Left cardiac atrium (tissue), 4 donors: Measurements from ENCODE around the gene OR2W3. TPM values are rescaled to one million over a fixed set of nuclear protein-coding genes. Genes with fewer than 3 reads are reported as not detected.
"Not testable (repeated sequence)": the region's sequence is repeated elsewhere in the genome, so short reads cannot be mapped to it uniquely, and the experiment has no call there.

Experiments
- ATAC-seq, 2 donors: fragments of 200-7000 bp; cut with Tn5 transposase; one replicate each; pipeline ENCODE4 v1.9.1; 2020; ENCODE audit warnings: mild to moderate bottlenecking in 2 of 2, moderate library complexity in 2 of 2
- DNase-seq: peaks from one replicate; pipeline ENCODE4 v3.0.0-alpha.2; 2020
- intact Hi-C, 2 donors: fragments of 100-400 bp; cut with DNase I; formaldehyde crosslinking; loops; one replicate each; pipeline versions ENCODE4 v1.14.1 to v1.15.1; 2022 to 2023
- total RNA-seq, 2 donors: library from RNA; stranded (reverse); fragmentation: NEBNext Ultra II Directional; extraction: Animal tissue kit (Norgen Biotek cat#: 25700); gene quantifications; one replicate each; pipeline ENCODE4 v1.2.1, GENCODE V29; 2021
- donor health status: DM: no; HTN: yes; CAD: no.
- donor health status: DM: no; HTN: yes; CAD: no; lungs with severe emphysema.
- donor health status: DM: yes; HTN: yes; CAD: no.
- donor health status: Dilated cardiomyopathy.

OR2W3 gene
- total RNA-seq, 2 donors from 2014 or later = 0.26 TPM; not detected in 1

DNA sequence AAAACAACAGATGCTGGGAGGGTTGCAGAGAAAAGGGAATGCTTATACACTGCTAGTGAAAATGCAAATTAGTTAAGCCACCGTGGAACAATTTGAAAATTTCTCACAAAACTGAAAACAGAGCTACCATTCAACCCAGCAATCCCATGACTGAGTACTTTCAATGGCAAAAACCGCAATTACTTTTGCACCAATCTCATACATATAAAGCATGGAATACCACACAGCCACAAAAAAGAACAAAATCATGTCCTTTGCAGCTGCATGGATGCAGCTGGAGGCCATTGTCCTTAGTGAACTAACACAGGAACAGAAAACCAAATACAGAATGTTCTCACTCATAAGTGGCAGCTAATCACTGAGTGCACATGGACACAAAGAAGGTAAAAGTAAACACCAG is 18.4 kb downstream of the OR2W3 start:
- ATAC-seq (no peak), DNase-seq (no peak)
- intact Hi-C loops = no loop called here

DNA sequence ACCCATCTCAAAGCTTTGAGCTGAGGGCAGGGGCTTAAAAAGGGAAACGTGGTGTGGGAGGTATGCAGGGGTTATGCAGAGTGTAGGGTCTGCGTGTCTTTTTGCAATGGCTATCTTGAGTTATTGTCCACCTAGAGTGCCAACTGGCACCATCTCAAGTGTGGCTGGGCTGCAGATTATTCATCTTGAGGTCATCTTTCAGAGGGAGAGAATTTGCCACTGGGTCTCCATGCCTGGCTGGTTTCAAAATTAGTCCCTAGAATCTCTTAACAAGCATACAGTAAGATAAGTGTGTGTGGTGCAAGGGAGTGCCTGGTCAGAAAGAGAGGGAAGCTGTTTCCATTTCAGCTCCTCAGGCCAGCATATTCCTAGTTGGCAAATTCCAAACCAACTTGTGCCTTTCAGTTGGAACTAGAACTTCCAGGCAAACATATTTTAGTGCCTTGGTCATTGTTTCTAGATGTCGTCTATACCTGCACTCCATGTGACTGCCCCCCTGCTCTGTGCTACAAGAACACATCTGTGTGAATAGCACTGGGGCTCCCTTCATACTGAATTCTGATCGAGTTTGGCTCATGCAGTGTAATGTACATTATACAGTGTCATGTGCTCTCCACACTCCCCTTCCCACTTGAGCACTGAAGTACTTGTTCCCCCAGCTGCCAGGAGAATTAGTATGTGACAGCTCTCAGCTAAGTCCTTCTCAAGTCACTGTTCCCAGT is 19.7 kb downstream of the OR2W3 start:
- intact Hi-C loops = no loop called here
- no peak for DNase-seq
- ATAC-seq = no peak

DNA sequence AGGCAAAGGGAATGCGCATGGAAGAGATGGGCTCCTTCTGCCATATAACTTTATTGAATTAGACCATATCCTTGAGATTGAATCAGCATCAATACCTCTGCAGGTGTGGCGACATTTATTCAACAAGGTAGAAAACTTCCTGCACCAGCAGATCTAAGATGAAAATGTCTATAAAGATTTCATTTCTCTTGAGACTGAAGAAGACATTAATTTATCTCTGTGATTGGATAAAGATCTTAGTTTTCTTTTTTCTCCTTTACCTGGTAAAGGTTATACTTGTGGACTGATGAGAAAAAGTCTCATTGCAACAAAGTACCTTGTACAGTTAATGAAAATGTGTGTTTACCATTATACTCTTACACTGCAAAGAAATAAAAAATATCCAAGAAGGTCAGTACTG is 24.6 kb downstream of the OR2W3 start, which contains the start of gene OR2T8:
OR2T8 (plus strand) TSS at position 301 of the 400 bp plus-strand sequence. CDS start 766 bp downstream, outside the sequence.
- DNase-seq (no peak), ATAC-seq (no peak)
- intact Hi-C loops = no loop called here

DNA sequence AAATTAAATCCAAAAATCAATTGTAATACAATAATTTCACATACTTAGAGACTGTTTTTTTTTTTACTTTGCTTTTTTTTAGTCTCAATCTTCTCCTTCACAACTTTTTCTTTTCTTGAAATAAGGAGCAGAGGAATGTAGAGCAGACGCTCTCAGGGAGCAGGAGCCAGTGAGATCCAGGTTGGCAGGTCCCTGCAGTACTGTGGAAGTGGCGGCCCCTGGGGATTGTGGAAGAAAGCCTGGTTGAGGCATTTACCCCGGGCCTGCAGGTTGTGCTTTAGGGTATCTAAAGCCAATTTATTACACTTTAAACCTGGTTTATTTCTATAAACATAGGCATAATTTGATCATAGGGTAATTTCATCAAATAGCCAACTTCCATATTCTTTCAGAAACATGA is 28.6 kb downstream of the OR2W3 start:
- ATAC-seq = no peak

DNA sequence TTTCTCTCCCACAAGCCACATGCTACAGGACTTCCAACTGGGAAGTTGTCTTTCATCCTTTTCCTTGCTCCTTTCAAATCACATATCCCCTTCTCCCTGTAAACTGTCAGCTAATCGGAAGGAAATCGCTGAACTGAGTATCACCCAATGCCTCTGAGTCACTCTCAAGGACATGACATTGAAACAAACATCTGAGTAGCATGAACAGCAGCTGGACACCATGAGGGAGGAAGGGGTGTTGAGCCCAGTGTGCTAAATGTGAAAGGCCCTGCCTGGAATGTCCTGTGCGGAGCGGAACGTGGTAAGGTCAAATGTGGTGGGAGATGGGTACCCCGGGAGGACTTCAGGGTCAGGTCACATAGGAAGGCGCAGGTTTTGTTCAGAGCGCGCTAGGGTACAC is 29.5 kb downstream of the OR2W3 start, which contains the start of gene OR2AJ1:
OR2AJ1 (plus strand) TSS at position 22 of the 400 bp plus-strand sequence. CDS start 8,880 bp downstream, outside the sequence.
- DNase-seq = no peak
- intact Hi-C loops = no loop called here
- no peak for ATAC-seq

More for the DNA sequence above, 28.6 kb downstream of the OR2W3 start:
- intact Hi-C loops = no loop called here
- no peak for DNase-seq

DNA sequence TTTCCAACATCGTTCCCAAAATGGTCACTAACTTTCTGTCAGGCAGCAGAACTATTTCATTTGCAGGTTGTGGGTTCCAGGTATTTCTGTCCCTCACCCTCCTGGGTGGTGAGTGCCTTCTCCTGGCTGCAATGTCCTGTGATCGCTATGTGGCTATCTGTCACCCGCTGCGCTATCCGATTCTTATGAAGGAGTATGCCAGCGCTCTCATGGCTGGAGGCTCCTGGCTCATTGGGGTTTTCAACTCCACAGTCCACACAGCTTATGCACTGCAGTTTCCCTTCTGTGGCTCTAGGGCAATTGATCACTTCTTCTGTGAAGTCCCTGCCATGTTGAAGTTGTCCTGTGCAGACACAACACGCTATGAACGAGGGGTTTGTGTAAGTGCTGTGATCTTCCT is 38.6 kb downstream of the OR2W3 start:
- ATAC-seq = no peak
- intact Hi-C loops = no loop called here
- DNase-seq = no peak

DNA sequence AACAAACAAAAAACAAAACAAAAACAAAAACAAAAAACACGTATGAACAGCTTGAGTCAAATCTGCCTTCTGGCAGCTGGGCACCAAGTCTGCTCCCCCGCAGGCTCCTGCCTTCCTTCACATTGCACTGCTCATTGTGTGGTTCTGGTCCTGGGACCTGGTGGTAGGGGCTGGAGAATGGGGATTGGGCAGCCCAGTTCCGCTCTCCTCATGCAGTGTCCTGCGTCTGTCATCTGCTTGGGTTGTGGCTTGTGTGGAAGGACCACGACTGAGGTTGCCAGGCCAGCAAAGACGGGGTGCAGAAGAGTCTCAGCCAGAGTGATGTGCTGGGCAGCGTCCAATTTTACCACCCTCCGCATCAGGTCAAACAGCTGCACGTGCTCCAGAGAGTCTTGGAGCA is 40.4 kb downstream of the OR2W3 start:
- intact Hi-C loops = no loop called here
- DNase-seq = no peak

DNA sequence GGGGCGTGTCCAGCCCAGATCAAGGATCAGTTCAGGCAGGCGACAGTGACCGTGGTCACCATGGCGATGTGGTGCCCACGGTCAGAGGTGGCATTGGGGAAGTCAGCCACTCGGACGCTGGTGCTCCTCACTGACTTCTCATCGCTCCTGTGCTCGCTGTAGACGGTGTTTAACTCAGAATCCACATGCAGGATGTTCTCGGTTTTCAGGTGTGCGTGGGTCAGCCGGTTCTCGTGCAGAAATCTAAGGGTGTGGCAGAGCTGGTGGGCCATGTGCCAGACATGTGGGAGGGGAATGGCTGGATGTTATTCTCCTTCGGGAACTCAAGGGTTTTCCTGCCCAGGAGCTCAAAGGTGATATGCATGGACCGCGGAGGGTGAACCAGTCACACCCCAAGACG is 41.0 kb downstream of the OR2W3 start:
- ATAC-seq = no peak
- intact Hi-C loops = no loop called here
- no peak for DNase-seq

More for the DNA sequence above, 40.4 kb downstream of the OR2W3 start:
- no peak for ATAC-seq

DNA sequence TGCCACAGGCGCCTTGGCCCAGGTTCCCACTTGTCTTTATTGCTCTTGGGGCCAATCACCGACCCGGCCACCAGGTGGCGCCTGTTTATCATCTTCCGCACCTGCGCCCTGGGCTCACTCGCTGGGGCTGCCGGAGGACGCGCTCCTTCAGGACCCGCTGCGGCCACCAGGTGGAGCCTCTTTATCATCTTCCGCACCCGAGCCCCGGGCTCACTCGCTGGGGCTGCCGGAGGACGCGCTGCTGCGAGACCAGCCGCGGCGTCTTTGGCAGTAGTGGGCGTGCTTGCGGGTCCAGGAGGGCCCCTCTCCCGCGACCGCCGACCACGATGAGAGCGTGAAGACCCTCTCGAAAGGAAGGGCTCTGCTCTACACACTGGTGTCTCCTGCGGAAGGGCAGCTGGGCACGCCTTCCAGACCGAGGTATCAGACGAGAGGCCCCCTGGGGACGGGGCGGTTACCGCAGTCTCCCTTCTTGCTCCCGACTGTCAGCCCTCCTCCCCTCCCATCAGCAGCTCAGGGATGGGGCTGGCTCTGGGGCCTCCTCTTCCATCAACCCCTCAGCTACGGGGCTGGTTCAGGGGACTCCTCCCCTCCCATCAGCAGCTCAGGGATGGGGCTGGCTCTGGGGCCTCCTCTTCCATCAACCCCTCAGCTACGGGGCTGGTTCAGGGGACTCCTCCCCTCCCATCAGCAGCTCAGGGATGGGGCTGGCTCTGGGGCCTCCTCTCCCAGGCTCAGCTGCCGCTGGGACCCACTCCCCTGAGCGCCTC is 41.8 kb downstream of the OR2W3 start:
- DNase-seq (peak; percentile 69), ATAC-seq (peak; percentile 75 to 77)
- intact Hi-C loops = not testable (repeated sequence)

DNA sequence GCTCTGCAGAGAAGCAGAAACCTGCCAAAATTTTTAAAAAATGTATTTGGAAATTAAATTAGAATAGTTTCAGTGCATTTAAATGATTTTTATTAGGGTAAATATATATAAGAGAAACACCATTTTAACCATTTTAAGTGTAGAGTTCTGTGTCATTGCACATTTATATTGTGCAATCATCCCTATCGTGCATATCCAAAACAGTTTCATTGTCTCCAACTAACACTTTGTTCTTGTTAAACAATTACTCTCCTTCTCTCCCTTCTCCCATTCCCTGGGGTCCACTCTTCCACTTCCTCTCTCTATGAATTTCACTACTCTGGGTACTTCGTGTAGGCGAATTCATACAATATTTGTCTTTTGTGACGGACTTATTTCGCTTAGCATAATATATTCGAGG is 47.2 kb downstream of the OR2W3 start:
- ATAC-seq = no peak
- intact Hi-C loops = no loop called here
- no peak for DNase-seq

Other genes with a start within 250 kb of the OR2W3 start
- gene OR13G1, start 215.8 kb upstream of the OR2W3 start, total RNA-seq = not detected
- gene OR6F1, start 178.9 kb upstream of the OR2W3 start, total RNA-seq = not detected
- not detected for gene OR14K1, start 157.0 kb upstream of the OR2W3 start, total RNA-seq
- gene OR14A2, start 147.4 kb upstream of the OR2W3 start, total RNA-seq = not detected
- gene OR1C1, start 135.0 kb upstream of the OR2W3 start, total RNA-seq = not detected
- not detected for gene OR14A16, start 71.5 kb upstream of the OR2W3 start, total RNA-seq
- not detected for gene OR11L1, start 53.7 kb upstream of the OR2W3 start, total RNA-seq
- gene TRIM58, start 38.4 kb upstream of the OR2W3 start, total RNA-seq = under 1 TPM; 0.32 to 0.60 TPM
- not detected for gene OR2T8, start 24.7 kb downstream of the OR2W3 start, total RNA-seq
- gene OR2AJ1, start 29.3 kb downstream of the OR2W3 start, total RNA-seq = not detected
- gene OR2L8, start 53.3 kb downstream of the OR2W3 start, total RNA-seq = not detected
- not detected for gene OR2AK2, start 69.6 kb downstream of the OR2W3 start, total RNA-seq
- gene OR2L5, start 118.1 kb downstream of the OR2W3 start, total RNA-seq = not detected
- under 1 TPM in 1 of 2 donors, not detected in 1; 0.05 TPM for gene OR2L2, start 134.5 kb downstream of the OR2W3 start, total RNA-seq
- gene OR2L3, start 151.2 kb downstream of the OR2W3 start, total RNA-seq = not detected
- gene OR2L13, start 199.6 kb downstream of the OR2W3 start, total RNA-seq = not detected
- not detected for gene OR2M5, start 249.6 kb downstream of the OR2W3 start, total RNA-seq